ENCODE data around the gene SEC24A.
A peak's percentile ranks its signal among the peaks of the same experiment; 100 is the strongest.
"Not testable (repeated sequence)": the region's sequence is repeated elsewhere in the genome, so short reads cannot be mapped to it uniquely, and the experiment has no call there.

Gene SEC24A

DNA sequence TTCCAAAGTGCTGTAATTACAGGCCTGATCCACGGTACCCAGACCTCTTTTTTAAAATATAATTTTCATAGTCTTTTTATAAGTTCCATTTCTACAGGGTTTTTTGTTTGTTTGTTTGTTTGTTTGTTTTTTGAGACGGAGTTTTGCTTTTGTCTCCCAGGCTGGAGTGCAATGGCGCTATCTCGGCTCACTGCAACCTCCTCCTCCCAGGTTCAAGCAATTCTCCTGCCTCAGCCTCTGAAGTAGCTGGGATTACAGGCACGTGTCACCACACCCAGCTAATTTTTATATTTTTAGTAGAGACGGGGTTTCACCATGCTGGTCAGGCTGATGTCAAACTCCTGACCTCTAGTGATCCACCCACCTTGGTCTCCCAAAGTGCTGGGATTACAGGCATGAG lies 2.1 kb downstream of the SEC24A start:
- DNase-seq (ENCODE audit: low read depth), result not testable (repeated sequence)

DNA sequence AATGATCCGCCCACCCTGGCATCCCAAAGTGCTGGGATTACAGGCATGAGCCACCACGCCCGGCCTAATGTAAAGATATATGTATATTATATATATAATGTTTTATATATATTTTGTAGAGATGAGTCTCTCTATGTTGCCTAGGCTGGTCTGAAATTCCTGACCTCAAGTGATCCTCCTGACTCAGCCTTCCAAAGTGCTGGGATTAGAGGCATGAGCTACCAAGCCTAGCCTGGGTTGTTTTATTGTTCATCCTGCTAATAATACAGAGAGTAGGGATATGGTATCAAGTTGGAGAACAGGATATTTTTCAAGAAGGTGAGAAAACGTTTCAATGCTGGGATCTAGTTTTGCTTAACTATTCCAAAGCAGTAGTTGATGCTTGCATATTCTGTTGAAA lies 2.9 kb downstream of the SEC24A start:
- no peak for DNase-seq (ENCODE audit: low read depth)

GRCh38 chr5:134656690-134657089 lies 8.1 kb downstream of the SEC24A start:
- no peak for DNase-seq (ENCODE audit: low read depth)

- no peak for DNase-seq (ENCODE audit: low read depth)
Measured at GRCh38 chr5:134659456-134659855, 10.9 kb downstream of the SEC24A start.

DNA sequence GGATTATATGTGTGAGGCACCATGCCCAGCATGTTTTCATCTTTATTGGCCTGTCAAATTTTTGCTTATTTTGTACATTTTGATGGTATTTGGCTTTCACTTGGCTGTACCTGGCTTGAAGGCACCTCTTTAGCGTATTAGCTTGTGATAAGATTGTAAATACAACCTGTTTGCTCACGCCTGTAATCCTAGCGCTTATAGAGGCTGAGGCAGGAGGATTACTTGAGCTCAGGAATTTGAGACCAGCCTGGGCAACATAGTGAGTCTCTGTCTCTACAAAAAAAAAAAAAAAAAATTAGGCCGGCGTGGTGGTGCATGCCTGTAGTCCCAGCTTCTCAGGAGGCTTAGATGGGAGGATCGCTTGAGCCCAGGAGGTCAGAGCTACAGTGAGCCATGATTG lies 11.3 kb downstream of the SEC24A start:
- no peak for DNase-seq (ENCODE audit: low read depth)

DNA sequence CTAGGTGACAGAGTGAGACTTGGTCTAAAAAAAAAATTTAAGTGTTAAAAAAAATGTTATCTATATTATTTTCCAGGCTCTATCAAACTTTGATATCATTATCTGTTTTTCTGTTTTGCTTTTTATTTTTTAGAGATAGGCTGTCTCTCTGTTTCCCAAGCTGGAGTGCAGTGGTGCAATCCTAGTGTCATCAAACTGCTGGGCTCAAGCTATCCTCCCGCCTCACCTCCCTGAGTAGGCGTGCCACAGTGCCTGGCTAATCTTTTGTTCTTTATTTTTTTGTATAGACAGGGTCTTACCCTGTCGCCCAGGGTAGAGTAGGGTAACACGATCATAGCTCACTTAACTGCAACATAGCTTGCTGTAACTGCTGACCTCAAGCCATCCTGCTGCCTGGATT lies 14.4 kb downstream of the SEC24A start:
- no peak for DNase-seq (ENCODE audit: low read depth)

- no peak for DNase-seq (ENCODE audit: low read depth)
Measured at GRCh38 chr5:134664448-134664847, 15.9 kb downstream of the SEC24A start.

DNA sequence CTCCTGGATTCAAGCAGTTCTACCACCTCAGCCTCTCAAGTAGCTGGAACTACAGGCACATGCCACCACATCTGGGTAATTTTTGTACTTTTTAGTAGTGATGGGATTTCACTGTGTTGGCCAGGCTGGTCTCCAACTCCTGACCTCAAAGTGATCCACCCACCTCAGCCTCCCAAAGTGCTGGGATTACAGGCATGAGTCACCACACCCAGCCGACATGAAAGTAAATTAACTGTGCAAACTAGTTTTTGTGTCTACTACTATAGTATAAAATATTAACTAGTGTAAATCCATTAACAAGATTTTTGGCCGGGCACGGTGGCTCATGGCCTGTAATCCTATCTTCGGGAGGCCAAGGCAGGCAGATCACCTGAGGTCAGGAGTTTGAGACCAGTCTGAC lies 25.0 kb downstream of the SEC24A start:
- not testable (repeated sequence) for DNase-seq (ENCODE audit: low read depth)

DNA sequence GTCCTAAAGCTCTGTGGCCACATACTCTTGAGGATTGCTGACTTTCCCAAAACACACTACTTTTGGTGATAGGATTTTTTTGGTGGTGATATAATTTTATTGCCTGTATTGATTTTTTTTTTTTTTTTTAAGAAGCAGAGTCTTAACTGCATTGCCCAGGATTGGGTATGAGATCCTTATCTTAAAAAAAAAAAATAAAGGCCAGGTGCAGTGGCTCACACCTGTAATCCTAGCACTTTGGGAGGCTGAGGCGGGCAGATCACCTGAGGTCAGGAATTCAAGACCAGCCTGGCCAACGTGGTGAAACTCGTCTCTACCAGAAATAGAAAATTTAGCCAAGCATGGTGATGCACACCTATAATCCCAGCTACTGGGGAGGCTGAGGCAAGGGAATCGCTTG lies 28.8 kb downstream of the SEC24A start:
- not testable (repeated sequence) for DNase-seq (ENCODE audit: low read depth)

GRCh38 chr5:134690144-134690543 lies 41.6 kb downstream of the SEC24A start:
- DNase-seq (ENCODE audit: low read depth), result not testable (repeated sequence)

- no peak for DNase-seq (ENCODE audit: low read depth)
Measured at GRCh38 chr5:134692722-134693121, 44.1 kb downstream of the SEC24A start.

GRCh38 chr5:134708301-134708700 lies 59.7 kb downstream of the SEC24A start:
- DNase-seq (ENCODE audit: low read depth), result no peak

DNA sequence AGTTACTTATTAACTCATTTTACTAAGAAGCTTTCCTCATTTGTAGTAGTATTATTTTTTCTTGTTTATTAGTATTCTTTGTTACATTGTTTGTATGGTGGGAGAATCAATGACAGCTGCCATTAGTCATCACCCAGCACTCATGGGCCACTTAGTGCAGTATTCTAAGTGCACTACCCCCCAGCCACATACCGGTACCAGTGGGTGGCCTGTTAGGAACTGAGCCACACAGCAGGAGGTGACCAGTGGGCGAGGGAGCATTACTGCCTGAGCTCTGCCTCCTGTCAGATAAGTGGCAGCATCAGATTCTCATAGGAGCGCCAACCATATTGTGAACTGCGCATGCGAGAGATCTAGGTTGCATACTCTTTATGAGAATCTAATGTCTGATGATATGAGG lies 65.5 kb downstream of the SEC24A start:
- DNase-seq (ENCODE audit: low read depth), result no peak

DNA sequence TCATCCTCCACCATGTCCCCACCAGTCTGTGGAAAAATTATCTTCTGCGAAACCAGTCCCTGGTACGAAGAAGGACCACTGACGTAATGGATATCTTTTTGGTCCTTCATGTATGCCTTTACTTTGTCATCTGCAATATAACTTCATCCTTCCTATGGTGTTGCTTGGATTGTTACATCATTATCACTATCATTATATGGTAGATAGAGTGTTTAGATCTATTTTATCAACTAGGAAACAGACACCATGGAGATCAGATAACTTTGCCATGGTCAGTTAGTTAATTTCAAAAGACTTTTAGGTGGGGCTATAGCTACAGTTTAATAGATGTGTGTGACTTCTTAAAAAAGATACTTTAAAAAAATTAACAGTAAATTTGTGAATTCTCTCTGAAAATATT lies 66.0 kb downstream of the SEC24A start:
- no peak for DNase-seq (ENCODE audit: low read depth)

GRCh38 chr5:134715466-134715865 lies 66.9 kb downstream of the SEC24A start:
- DNase-seq (ENCODE audit: low read depth), result not testable (repeated sequence)

DNA sequence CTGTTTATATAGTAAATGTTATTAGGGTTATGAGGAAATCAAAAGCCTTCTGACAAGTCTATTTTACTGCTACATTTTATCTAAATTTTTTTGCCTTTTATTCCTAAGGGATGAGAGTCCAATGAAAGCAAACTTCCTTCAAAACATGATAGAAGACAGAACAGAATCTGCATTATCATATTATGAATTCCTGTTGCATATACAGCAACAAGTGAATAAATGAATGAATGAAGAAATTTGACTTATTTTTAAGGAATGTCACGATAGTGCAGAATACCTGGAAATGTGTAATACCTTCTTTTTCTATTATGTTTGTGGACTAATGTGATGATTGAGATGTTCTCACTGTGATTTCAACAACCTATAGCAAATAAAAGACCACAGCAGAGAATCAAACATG lies 76.3 kb downstream of the SEC24A start:
- DNase-seq (ENCODE audit: low read depth), result no peak

GRCh38 chr5:134732819-134733218 lies 84.2 kb downstream of the SEC24A start:
- no peak for DNase-seq (ENCODE audit: low read depth)

GRCh38 chr5:134735243-134735642 lies 86.7 kb downstream of the SEC24A start:
- DNase-seq (ENCODE audit: low read depth), result no peak

DNA sequence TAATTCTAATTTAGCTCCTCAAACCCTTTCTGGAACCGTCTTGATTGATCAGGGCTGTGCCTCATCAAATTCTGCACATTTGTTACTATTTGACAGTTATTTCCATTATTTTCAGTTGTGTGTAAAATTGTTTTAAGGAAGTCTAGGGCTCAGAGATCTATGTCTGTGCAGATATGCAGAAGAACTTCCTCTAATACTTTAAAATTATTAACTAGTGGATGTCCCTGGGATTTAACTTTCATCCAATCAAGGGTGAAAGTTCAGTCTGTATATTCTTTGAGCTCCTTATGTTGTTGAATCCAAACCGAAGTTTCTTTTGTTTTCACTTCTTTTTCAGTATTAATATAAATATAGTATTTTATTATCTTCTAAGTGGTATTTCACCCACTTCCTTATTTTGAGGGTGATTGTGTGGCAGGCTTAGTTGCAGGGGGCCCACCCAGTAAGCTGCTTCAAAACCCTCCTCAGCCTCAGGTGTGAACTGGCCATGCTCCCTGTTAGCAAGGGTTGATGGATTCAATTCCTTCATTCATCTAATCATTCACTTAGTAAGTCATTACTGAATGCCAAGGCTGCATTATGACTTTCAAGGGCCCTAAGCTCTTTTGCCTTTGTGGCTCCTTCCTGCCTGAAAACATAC lies 87.7 kb downstream of the SEC24A start:
- no peak for DNase-seq (ENCODE audit: low read depth)

- peak; percentile 90 for DNase-seq (ENCODE audit: low read depth)
Measured at GRCh38 chr5:134738133-134738962, 89.8 kb downstream of the SEC24A start, which contains the start of gene CAMLG. TSS of gene CAMLG (plus strand) at chr5:134738548. CDS start at chr5:134738621, 73 bp downstream.

DNA sequence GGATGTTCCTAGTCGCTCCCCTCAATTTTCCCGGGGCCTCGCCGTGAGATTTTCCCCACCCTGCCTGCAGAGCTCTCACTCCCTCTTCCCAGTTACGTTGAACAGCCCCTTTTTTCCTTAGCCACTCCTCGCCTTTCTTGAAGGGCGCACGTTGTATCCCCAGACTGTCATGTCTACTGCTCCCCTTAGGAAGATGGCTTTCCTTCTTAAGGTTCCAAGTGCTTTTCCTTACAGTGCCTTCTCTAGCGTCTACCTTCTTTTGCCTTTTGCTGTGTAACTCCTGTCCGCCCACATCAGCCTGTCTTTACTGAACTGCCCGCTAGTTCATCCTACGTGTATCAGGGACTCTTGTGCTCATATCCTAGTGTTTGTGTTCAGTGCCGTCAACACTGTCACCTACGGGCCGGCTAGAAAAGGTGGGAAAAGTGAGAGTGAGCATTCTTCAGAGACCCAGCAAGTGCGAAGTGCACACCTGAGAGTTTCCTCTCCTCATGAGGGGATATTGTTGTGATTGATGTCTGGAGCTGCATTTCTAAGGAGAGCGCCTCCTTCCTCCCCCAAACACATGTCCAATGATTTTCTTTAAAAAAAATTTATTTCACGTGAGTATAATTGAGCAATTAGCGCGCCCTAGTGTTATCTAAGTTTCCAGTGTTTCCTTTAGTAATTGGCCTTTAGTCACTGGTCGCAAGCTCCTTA lies 90.5 kb downstream of the SEC24A start:
- no peak for DNase-seq (ENCODE audit: low read depth)

DNA sequence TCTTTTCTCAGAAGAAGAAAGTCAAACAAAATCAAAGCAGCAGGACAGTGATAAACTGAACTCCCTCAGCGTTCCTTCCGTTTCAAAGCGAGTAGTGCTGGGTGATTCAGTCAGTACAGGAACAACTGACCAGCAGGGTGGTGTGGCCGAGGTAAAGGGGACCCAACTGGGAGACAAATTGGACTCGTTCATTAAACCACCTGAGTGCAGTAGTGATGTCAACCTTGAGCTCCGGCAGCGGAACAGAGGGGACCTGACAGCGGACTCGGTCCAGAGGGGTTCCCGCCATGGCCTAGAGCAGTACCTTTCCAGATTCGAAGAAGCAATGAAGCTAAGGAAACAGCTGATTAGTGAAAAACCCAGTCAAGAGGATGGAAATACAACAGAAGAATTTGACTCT lies 92.5 kb downstream of the SEC24A start:
- DNase-seq (ENCODE audit: low read depth), result no peak

DNA sequence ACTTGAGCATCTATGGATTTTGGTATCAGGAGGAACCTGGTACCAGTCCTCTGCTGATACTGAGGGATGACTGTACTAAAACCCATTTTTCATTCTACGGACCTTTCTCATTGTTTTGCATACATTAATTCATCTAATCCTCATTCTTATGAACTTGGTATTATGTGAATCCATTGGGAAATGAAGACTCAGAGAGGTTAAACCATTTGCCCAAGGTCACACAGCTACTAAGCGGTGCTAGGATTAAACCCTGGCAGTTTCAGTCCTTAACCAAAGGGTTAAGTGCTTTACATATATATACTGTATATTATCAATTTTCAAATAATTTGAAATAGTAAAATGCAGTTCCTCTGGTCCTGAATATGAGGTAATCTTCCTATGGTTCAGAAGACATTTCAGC lies 93.5 kb downstream of the SEC24A start:
- DNase-seq (ENCODE audit: low read depth), result no peak

All from stimulated activated CD8-positive, alpha-beta memory T cell treated with anti-CD3 and anti-CD28 coated beads, Interleukin-7, amount 100 ng/mL, for 24 hours (primary cell).